Right renal pelvis (tissue), 4 donors: ENCODE data around the gene MUC7. TPM values are rescaled to one million over a fixed set of nuclear protein-coding genes. Genes with fewer than 3 reads are reported as not detected.

Source experiments
- DNase-seq, 4 donors: peaks; one replicate each; pipeline ENCODE4 v3.0.0-alpha.2; 2013; ENCODE audit warnings: low read depth in 4 of 4, low spot score in 3 of 4, missing footprints in 1 of 4
- polyA plus RNA-seq, 4 donors: library from polyadenylated mRNA; unstranded; fragments of 120-200 nt; gene quantifications; one replicate each; pipeline ENCODE4 v1.2.1, GENCODE V29; 2013; ENCODE audit not compliant: insufficient read length in 4 of 4

MUC7 gene
- polyA plus RNA-seq, 4 donors = 0.07 to 0.11 (median 0.08) TPM; not detected in 1

DNA sequence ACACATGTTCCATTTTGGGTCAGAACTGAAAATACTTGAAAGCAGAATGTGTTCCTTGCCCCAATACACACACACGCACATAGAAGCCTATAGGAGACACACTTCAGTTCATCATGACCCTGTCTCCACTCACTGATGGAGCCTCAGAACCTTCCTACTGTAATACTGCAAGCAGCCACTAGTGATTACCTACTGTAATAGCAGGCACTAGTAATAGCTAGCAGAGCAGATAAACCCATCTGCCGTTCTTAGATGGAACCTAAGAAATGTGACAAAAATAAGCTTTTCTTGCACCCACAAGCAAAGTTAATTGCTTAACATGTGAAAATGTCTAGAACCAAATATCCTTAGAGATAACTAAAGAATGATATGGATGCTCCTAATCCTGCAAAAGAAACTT, 60.0 kb downstream of the MUC7 start:
- no peak for DNase-seq

Other genes with a start within 250 kb of the MUC7 start
- 1 to 10 TPM in 2 of 4 donors, under 1 TPM in 2; 0.49 to 2.0 (median 0.89) TPM for gene FDCSP, start 246.1 kb upstream of the MUC7 start, polyA plus RNA-seq
- gene CSN3, start 229.6 kb upstream of the MUC7 start, polyA plus RNA-seq = under 1 TPM in 1 of 4 donors, not detected in 3; 0.06 TPM
- gene CABS1, start 137.2 kb upstream of the MUC7 start, polyA plus RNA-seq = under 1 TPM in 2 of 4 donors, not detected in 2; 0.10 to 0.13 TPM
- not detected for gene SMR3A, start 111.4 kb upstream of the MUC7 start, polyA plus RNA-seq
- not detected for gene SMR3B, start 89.1 kb upstream of the MUC7 start, polyA plus RNA-seq
- not detected for gene OPRPN, start 74.3 kb upstream of the MUC7 start, polyA plus RNA-seq
- not detected for gene AMTN, start 46.4 kb downstream of the MUC7 start, polyA plus RNA-seq
- gene AMBN, start 120.1 kb downstream of the MUC7 start, polyA plus RNA-seq = 1 to 10 TPM; 1.2 to 1.6 (median 1.5) TPM
- gene ENAM, start 156.5 kb downstream of the MUC7 start, polyA plus RNA-seq = 1 to 10 TPM; 4.9 to 7.0 (median 5.7) TPM
- gene JCHAIN, start 194.3 kb downstream of the MUC7 start, polyA plus RNA-seq = 1 to 10 TPM in 1 of 4 donors, under 1 TPM in 3; 0.54 to 1.1 (median 0.84) TPM
- gene UTP3, start 216.3 kb downstream of the MUC7 start, polyA plus RNA-seq = 10 to 100 TPM; 44.1 to 50.3 (median 49.6) TPM
- gene RUFY3, start 249.8 kb downstream of the MUC7 start, polyA plus RNA-seq = 100 to 1,000 TPM in 2 of 4 donors, 10 to 100 TPM in 2; 81.1 to 109 (median 99.7) TPM